ENCODE measurements around the gene PIGN.

The PIGN gene

GRCh38 chr18:61998335-61998734, 188.5 kb downstream of the PIGN start:
- no peak for DNase-seq

DNA sequence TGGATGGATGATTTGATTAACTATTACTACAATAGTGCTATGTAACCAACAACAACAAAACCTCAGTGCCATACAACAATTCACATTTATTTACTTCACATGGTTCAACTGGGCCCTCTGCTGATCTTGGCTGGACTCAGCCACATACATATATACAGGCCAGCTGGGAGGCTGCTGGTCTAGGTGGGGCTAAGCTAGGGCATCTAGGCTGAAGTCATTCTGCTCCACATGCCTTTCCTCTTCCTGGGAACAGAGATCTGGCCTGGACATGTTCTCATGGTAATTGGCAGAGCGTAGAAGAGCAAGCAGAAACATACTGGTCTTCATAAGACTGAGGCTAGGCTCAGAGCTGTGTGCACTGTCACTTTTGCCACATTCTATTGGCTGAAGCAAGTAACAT, 191.2 kb downstream of the PIGN start:
- no peak for DNase-seq

- DNase-seq: no peak
Measured at GRCh38 chr18:61993831-61994230, 193.0 kb downstream of the PIGN start.

- no peak for DNase-seq
Measured at GRCh38 chr18:61992923-61993322, 193.9 kb downstream of the PIGN start.

DNA sequence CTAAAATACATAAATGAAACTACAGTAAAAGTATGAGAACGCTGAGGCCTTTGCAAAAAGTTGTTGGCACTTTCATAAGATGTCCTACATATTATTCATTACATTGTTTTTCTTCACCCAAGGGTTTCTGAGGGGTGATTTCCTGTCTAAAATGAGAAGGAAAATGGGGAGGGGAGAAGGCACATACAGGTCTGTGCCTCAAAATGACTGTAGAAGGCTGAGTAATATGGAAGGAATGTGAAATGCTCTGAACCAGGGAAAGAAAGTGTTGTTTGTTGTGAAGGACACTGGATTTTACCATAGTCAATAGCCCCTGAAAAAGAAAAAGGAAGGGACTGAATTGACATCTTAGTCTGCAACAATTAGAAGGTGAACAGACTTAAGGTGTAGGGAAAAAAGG, 194.6 kb downstream of the PIGN start:
- DNase-seq: no peak

- DNase-seq: no peak
Measured at GRCh38 chr18:61991836-61992235, 195.0 kb downstream of the PIGN start.

- no peak for DNase-seq
Measured at GRCh38 chr18:61991201-61991600, 195.7 kb downstream of the PIGN start.

Data from activated CD4-positive, alpha-beta T cell treated with anti-CD3 and anti-CD28 coated beads for 48 hours (primary cell).